ENCODE data around the gene ZNF549.
"Not testable (repeated sequence)": the region's sequence is repeated elsewhere in the genome, so short reads cannot be mapped to it uniquely, and the experiment has no call there.

ZNF549 gene

DNA sequence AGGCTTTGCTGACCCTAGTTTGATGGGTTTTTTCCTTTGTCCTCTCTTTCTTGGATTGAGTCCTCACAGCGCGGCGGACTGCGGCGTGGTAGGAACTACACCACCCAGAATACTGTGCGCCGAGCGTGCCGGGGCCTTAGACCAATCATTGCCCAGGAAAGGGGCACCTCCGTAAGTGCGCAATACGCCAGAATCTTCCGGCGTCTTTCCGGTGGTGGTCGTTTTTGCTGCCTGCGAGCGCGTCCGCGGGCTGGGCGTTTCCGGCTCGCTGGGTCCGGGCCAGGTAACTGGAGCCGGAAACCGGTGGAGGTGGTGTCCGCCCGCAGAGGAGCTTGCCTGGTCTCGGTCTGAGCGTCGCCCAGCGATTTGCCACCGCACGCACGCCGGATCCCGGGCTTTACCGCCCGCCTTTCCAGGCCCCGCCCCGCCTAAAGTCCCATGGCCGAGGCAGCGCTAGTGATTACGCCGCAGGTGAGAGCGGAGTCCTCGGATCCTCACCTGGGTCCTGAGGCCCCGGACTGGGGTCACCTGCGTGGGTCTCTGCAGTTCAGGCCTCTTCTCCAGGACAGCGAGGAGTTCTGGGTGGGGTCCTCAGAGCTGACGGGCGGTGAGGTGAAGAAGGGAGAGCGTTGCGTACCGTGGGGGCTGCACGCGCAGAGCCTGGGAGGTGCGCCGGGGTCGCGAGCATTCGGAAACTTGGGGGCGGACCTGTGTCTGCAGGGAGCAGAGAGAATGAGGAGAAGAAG is at the start of gene ZNF549:
Gene ZNF549 (plus strand): TSS at position 221 of the 746 bp plus-strand sequence. CDS start 218 bp downstream, at position 439.
- DNase-seq (ENCODE audit: low spot score) = no peak

DNA sequence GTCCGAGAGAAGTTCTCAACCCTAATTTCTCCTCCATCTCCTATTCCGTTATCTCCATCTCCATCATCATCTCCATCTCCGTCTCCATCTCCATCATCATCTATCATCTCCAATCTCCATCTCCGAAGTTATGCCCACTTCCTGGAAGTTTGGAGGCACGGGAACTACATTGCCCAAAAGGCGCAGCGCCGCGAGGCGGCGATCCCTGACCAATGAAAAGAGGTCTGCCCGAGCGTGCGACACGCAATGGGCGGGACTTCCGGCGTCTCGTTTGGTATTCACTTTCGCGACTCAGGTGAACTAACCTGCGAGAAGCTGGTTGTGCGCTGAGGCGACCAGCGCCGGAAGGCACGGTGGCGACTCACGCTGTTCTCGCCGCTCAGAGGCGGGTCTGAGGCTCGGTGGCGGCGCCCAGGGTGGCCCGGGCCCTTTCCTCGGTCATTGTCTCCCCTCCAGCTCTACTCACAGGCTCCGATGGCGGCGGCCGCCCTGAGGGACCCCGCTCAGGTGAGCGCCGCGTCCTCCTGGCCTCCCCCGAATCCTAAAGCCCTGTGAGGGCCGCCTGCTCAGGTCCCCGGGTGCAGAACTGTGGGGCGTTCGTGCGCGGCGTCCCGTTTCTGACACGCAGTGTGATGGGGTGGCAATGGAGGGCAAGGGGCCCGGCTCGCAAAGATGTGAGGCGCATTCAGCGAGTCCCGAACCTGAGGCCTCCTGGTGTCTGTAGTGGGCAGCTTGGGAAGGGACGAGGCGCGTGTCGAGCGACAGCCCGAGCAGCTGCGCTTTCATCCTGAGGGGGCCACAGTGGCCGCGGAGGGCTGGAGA is 39.5 kb upstream of the ZNF549 start, which contains the start of gene ZNF419:
Gene ZNF419 (plus strand): TSS at position 274 of the 822 bp plus-strand sequence. CDS start 201 bp downstream, at position 475.
- DNase-seq (ENCODE audit: low spot score) = peak; percentile 94

DNA sequence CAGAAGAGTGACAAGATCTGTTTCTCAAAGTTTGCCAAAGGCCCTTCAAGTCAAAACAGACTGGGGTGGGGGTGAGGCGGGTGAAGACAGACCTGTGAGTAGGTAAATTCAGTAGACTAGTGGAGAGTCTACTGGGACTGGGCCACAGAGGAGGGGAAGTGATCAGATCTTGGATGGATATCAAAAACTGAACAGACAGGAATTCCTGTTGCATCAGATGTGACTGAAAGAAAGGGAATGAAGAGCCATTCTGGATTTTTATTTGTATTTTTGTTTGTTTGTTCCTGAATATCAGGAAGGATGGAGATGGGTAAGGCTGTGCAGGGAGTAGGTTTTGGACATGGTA is 38.9 kb upstream of the ZNF549 start:
- DNase-seq (ENCODE audit: low spot score) = not testable (repeated sequence)

DNA sequence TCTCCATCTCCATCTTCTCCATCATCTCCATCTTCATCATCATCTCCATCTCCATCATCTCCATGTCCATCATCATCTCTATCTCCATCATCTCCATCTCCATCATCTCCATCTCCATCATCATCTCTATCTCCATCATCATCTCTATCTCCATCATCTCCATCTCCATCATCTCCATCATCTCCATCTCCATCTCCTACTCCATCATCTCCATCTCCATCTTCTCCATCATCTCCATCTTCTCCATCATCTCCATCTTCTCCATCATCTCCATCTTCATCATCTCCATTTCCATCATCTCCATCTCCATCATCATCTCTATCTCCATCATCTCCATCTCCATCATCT is 27.9 kb upstream of the ZNF549 start:
- not testable (repeated sequence) for DNase-seq (ENCODE audit: low spot score)

DNA sequence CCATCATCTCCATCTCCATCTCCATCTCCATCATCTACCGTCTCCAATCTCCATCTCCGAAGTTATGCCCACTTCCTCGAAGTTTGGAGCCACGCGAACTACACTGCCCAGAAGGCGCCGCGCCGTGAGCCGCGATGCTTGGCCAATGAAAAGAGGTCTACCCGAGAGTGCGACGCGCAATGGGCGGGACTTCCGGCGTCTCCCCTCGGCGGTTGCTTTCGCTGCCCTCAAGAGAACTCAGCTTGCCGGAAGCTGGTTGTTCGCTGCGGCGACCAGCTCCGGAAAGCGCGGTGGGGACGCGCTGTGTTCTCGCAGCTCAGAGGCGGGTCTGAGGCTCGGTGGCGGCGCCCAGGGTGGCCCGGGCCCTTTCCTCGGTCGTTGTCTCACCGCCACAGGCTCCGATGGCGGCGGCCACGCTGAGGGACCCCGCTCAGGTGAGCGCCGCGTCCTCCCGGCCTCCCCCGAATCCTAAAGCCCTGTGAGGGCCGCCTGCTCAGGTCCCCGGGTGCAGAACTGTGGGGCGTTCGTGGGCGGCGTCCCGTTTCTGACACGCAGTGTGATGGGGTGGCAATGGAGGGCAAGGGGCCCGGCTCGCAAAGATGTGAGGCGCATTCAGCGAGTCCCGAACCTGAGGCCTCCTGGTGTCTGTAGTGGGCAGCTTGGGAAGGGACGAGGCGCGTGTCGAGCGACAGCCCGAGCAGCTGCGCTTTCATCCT is 27.3 kb upstream of the ZNF549 start, which contains the start of gene ZNF773:
Gene ZNF773 (plus strand): TSS at position 259 of the 716 bp plus-strand sequence. CDS start 143 bp downstream, at position 402.
- DNase-seq (ENCODE audit: low spot score) = peak; percentile 89

DNA sequence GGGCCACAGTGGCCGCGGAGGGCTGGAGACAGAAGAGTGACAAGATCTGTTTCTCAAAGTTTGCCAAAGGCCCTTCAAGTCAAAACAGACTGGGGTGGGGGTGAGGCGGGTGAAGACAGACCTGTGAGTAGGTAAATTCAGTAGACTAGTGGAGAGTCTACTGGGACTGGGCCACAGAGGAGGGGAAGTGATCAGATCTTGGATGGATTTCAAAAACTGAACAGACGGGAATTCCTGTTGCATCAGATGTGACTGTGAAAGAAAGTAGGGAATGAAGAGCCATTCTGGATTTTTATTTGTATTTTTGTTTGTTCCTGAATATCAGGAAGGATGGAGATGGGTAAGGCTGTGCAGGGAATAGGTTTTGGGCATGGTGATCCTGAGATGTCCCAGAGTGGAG is 26.8 kb upstream of the ZNF549 start:
- not testable (repeated sequence) for DNase-seq (ENCODE audit: low spot score)

DNA sequence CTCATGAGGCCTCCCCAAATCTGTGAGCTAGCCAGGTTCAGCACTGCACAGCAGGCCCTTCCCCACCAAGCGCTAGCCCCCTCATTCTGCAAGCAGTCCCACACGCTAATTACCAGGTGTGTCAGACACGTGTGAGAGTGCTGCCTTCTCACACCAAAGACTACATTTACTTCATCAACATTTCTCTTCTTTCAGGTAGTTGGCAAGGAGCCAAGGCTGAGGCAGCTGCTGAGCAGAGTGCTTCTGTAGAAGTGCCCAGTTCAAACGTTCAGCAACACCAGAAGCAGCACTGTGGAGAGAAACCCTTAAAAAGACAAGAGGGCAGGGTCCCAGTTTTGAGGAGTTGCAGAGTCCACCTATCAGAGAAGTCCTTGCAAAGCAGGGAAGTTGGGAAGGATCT is 21.0 kb upstream of the ZNF549 start:
- no peak for DNase-seq (ENCODE audit: low spot score)

DNA sequence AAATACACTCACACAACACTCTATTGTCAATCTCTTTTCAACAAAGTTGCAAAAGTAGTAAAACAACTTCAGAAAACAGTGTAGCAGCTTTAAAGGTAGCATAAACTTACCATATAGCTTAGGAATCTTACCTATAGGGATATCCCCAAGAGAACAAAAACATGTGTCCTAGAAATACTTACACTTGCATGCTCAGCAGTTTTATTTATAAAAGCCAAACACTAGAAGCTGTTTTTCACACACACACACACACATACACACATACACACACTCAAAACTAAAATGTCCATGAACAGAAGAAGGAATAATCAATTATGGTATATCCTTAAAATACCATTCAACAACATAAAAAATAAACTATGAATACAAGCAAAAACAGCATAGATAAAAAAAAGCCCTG is 15.7 kb upstream of the ZNF549 start:
- DNase-seq (ENCODE audit: low spot score) = no peak

DNA sequence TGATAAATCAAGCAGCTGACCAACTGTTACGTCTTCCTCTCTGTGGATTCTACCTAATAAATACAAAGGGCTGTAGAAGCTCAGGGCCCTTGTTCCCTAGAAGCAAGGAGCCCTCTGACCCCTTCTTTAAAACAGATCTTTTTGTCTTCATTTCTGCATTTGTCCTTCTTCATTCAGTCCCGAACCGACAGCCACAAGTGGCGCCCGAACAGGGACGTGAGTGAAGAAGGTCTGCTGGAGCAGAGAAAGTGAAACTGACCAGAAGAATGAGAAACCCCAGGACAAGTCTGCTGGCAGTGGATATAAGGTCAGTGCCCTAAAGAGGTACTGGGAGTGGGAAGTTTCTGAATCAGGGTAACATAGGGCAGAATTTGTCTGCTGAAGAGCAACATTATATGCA is 14.3 kb upstream of the ZNF549 start:
- DNase-seq (ENCODE audit: low spot score) = no peak

DNA sequence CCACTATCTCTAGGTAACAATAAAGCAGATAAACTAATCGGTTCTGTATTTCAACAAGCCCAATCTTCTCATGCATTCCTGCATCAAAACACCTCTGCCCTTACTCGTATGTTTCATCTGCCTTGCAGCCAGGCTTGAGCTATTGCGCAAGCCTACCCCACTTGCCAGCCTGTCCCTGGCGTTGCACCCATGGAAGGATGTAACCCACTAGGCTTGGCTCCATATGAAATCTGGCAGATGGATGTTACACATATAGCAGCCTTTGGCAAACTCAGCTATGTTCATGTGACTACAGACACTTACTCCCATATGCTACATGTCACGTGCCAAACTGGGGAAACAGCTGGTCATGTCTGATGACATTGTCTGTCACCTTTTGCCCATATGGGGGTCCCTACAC is 11.9 kb upstream of the ZNF549 start:
- DNase-seq (ENCODE audit: low spot score) = no peak

DNA sequence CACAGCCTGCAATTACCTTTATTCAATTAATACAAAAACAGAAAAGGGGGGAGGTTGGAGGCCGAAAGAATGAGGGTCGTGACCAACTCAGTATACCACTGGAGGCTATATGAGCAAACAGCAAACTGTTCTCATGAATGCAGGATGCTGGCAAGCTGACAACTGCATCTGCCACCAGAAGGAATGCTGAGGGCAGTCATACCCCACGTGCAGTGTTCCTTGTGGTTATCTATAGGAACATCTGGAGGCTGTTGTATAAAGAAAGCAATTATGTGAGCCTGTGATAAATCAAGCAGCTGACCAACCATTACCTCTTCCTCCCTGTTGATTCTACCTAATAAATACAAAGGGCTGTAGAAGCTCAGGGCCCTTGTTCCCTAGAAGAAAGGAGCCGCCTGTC is 9.1 kb upstream of the ZNF549 start:
- not testable (repeated sequence) for DNase-seq (ENCODE audit: low spot score)

DNA sequence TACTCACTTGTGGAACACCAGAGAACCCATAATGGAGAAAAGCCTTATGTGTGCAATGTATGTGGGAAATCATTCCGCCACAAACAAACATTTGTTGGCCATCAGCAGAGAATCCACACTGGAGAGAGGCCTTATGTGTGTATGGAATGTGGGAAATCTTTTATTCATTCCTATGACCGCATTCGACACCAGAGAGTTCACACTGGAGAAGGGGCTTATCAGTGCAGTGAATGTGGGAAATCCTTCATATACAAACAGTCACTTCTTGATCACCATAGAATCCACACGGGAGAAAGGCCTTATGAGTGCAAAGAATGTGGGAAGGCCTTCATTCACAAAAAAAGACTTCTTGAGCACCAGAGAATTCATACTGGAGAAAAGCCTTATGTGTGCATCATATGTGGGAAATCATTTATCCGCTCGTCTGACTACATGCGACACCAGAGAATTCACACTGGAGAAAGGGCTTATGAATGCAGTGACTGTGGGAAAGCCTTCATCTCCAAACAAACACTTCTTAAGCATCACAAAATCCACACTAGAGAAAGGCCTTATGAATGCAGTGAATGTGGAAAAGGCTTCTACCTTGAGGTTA is 10.9 kb downstream of the ZNF549 start:
- DNase-seq (ENCODE audit: low spot score) = no peak

DNA sequence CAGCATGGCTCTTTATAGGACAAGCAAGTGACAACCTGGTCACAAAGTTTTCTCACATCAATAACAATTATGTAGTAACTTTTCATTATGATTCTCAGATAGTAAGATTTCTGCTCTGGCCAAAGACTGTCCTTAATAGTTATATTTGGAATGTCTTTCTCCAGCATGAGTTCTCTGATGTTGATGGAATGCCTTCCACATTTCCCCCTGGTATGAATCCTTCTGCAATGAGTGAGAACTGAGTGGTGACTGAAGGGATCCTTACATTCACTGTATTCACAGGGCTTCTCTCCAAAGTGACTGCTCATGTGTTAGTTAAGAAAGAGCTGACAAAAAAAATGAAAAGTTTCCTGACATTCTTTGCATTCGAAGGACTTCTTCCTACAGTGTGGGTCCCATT is 19.4 kb downstream of the ZNF549 start:
- no peak for DNase-seq (ENCODE audit: low spot score)

DNA sequence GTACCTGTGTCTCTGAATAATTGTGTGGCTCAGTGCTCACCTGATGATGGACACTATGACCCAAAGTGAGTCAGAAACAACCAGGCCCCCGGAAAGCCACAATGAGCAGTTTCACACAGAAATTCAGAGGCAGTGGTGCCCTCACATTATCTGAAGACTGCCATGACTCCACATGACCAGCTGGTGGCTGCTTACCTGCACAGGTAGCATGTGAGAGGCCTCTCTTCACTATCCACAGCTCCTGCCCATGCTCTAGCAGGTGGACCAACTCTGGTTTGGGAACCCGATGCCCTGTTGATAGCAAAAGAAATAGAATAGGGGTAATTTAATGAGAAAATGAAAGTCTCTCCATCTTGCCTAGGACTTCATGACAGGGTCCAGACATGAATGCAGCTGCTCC is 25.3 kb downstream of the ZNF549 start:
- DNase-seq (ENCODE audit: low spot score) = no peak

DNA sequence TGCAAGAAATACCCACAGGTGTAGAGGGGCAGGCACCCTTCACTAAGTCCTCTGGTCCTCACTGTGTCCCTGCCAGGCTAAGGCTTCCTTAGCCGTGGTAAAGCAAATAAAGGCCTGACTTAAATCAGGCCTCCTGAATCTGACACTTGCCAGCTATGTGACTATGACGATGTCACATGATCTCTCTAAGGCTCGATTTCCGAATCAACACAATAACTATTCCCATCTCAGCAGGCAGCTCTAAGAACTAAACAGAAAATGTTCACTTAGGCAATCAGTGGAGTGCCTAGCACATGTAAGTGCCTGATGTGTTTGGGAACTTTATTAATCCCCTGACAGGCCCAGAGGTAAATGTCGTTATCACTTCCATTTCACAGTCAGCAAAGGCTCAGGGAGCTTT is 30.5 kb downstream of the ZNF549 start:
- no peak for DNase-seq (ENCODE audit: low spot score)

DNA sequence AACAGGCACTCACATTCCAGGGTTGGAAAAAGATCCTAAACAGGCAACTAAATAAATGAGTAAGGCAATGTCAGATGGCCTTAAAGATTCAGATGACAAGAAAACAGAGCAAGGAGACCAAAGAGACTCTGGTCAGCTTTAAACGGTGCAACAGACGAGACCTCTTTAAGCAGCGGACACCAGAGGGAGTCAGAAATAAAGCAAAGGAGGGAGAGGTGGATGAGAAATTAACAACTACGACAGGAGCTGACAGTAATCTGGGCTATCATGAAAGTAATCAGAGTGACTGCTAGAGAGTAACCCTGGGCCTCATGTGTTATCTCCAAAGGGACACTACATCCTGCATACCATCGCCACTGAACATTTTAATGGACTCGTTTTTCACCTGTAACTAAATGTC is 31.4 kb downstream of the ZNF549 start:
- no peak for DNase-seq (ENCODE audit: low spot score)

DNA sequence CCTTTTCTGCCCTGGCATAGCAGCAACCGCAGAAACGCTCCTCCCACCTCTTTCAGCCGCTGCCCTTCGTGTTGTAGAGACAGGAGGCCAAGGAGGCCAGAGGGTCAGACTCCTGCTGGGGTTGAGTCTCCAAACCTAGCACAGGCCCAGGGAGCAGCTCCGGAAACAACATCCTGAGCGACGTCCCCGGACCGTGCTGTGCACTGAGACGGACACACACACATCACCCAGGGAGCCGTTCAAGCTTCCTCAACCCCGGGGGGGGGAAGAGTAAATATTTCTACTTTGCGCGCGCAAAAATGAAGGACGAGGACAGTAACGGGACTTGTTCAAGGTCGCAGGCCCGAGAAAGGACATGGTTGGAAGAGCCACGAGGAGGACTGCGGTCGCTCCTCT is 31.9 kb downstream of the ZNF549 start:
- peak; percentile 36 for DNase-seq (ENCODE audit: low spot score)

DNA sequence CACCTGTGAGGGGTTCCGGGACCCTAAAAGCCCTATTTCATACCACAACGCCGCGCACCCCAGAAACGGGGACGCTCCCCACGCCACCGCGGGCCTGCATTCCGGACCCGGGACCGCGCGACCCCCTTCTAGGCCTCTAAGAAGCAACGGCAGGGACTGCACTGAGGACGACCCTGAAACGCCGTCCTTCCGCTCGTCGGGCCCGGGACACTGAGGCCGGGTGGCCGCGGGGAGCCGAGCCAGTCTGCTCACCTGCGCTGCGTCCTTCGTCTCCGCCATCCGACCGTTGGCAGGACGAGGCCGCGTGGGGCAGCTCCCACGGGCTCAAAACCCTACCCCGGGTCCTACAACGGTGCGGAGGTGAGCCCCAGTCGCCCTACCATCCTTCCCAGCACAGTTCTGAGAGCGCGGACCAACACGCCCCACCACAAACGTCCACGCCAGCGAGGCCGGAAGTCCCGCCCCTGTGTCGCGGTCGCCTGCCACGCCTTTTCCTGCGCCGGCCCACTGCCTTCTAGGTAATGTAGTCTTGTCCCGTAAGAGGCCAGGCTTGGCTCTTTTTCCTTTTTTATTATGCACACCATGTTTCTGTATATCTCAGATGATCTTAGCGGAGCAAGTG is 32.4 kb downstream of the ZNF549 start, which contains the start of gene ZNF550:
Gene ZNF550 (minus strand): TSS at position 460 of the 622 bp plus-strand sequence. CDS start 181 bp downstream, at position 279.
- peak; percentile 89 for DNase-seq (ENCODE audit: low spot score)

DNA sequence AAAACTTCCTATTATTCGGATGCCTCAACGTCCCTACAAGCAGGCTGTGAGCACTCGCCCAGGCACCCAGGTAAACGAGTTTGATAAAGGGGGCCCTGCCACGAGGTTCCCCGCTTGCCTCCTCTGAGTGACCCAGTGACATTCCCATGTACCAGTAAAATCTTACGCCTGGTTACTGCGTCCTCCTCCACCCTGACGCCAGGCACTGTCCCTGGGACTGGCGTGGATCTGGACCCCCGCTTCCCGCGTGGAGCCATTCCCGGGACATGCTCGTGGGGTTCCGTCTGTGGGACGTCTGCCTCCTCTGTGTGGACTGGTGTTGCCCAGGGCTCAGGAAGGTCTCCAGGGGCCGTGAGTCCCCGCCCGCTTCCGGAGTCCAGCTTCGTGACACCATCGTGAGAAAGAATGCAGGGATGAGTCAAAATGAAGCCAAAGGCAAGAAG is 32.9 kb downstream of the ZNF549 start:
- no peak for DNase-seq (ENCODE audit: low spot score)

DNA sequence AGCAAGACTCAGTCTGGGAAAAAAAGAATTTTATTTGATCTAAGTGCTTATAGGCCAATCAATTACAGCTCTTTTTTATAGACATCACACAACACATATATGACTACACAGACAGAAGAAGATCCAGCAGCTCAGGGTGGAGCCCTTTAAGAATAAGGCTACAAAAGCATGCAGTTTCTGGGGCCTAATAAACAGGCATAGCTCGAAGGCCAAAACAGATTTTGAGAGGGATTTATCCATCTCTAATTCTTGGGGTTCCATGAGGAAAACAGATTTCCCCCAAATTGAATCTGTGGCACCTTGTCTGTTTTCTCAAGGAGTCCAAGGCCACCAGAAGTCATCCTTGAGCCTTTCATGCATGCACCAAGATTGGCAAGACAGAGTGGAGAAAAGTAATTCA is 36.4 kb downstream of the ZNF549 start:
- DNase-seq (ENCODE audit: low spot score) = no peak

Measured in HuH-7 (cell line).